HuH-7.5 (cell line): ENCODE data around the gene MAMLD1.

Source experiments
- DNase-seq: peaks from one replicate; pipeline ENCODE4 v3.0.0; 2011; ENCODE audit warnings: low spot score

Gene MAMLD1

GRCh38 chrX:150460781-150461180 lies 97.7 kb downstream of the MAMLD1 start:
- DNase-seq: no peak

GRCh38 chrX:150463566-150463965 lies 100.4 kb downstream of the MAMLD1 start:
- DNase-seq: no peak

GRCh38 chrX:150464001-150464400 lies 100.9 kb downstream of the MAMLD1 start:
- no peak for DNase-seq

- DNase-seq: no peak
Measured at GRCh38 chrX:150465326-150465725, 102.2 kb downstream of the MAMLD1 start.

- no peak for DNase-seq
Measured at GRCh38 chrX:150465881-150466775, 103.0 kb downstream of the MAMLD1 start.

- DNase-seq: no peak
Measured at GRCh38 chrX:150472306-150472705, 109.2 kb downstream of the MAMLD1 start.

GRCh38 chrX:150473371-150473770 lies 110.3 kb downstream of the MAMLD1 start:
- no peak for DNase-seq

GRCh38 chrX:150475461-150475860 lies 112.3 kb downstream of the MAMLD1 start:
- no peak for DNase-seq

GRCh38 chrX:150476164-150476699 lies 113.1 kb downstream of the MAMLD1 start:
- DNase-seq: no peak

GRCh38 chrX:150477371-150477770 lies 114.3 kb downstream of the MAMLD1 start:
- no peak for DNase-seq

GRCh38 chrX:150478496-150479492 lies 115.7 kb downstream of the MAMLD1 start:
- no peak for DNase-seq

GRCh38 chrX:150482537-150483206 lies 119.6 kb downstream of the MAMLD1 start:
- peak; percentile 11 for DNase-seq

- DNase-seq: no peak
Measured at GRCh38 chrX:150483356-150483985, 120.4 kb downstream of the MAMLD1 start.

- DNase-seq: peak; percentile 28
Measured at GRCh38 chrX:150486011-150486410, 122.9 kb downstream of the MAMLD1 start.

GRCh38 chrX:150487369-150488094 lies 124.4 kb downstream of the MAMLD1 start:
- DNase-seq: no peak

GRCh38 chrX:150489359-150490015 lies 126.4 kb downstream of the MAMLD1 start:
- no peak for DNase-seq

- no peak for DNase-seq
Measured at GRCh38 chrX:150495496-150495895, 132.4 kb downstream of the MAMLD1 start.

- no peak for DNase-seq
Measured at GRCh38 chrX:150499240-150499639, 136.1 kb downstream of the MAMLD1 start.

GRCh38 chrX:150502091-150502490 lies 139.0 kb downstream of the MAMLD1 start:
- no peak for DNase-seq
